CD4-positive, alpha-beta T cell treated with Interleukin-6 for 4 hours (primary cell): ENCODE measurements around the gene CTDNEP1.

Experiments used
- DNase-seq: peaks from one replicate; pipeline ENCODE4 v3.0.0-alpha.2; 2020; ENCODE audit warnings: mixed read lengths

Gene CTDNEP1

DNA sequence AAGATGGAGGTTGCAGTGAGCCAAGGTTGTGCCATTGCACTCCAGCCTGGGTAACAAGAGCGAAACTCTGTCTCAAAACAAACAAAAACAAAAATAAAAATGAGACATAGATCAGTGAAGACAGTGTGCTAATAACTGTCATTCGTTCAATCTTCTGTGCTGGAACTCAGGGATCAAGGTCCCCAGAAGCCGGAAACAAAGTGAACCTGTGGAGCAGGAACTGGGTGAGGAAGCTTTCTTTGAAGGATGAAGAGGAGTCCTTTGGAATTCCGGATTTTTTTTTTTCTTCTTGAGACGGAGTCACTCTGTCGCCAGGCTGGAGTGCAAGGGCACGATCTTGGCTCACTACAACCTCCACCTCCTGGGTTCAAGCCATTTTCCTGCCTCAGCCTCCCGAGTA, 27.9 kb upstream of the CTDNEP1 start:
- no peak for DNase-seq

DNA sequence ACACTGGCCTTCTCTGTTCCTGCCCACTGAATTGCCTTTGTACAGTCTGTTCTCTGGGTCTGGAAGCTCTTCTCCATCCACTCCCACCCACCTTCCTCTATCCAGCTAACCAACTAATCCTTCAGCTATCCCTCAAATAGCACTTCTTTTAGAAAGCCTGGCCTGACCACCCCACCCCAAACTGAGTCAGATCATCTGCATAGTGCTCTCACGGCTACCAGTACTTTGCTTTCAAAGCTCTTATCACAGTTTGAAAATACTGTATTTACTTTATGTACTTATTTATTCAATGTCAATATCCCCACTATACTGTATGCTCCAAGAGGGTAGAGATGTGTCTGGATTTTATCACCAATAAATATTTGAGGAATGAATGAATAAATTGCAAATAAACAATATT, 15.2 kb upstream of the CTDNEP1 start:
- no peak for DNase-seq

- no peak for DNase-seq
Measured at GRCh38 chr17:7263801-7264078, 12.2 kb upstream of the CTDNEP1 start.

DNA sequence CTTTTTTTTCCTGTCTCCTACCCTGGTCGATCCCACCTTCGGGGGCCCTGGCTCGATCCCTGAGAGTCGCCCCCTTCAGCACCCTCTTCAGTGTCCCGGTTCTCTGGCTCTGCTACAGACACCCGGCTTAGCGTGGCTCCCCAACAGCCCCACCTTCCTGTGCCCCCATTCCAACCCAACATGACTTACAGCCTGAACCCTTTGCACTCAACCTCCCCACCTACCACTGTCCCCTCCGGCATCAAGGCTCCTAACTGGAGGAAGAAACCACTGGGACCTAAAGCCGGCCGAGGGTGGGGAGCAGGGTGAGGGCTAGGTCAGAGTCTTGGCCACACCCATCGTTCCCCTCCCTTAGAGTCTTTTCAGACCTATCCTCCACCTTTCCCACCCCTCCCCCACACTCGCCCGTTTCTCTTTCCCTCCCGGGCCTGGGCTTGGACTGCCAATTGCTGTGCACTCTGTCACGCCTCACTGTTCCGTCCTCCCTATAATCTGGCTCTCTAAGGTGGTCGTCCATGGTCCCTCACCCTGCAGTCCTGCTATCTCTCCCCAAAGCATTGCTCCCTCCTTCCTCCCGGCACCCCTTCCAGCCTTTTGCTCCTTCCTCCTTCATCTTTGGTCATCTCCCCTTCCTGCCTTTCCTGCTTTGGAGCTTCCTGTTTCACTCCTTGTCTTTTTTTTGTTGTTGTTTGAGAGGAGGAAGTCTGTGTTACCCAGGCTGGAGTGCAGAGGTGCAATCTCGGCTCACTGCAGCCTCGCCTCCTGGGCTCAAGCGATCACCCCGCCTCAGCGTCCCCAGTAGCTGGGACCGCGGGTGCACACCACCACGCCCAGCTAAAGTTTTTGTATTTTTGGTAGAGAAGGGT, 11.6 kb upstream of the CTDNEP1 start:
- DNase-seq, result peak; percentile 23

GRCh38 chr17:7262192-7262934, 10.8 kb upstream of the CTDNEP1 start, which contains the start of gene CLDN7:
Gene CLDN7 (minus strand): TSS chr17:7262478. CDS start chr17:7262043, 435 bp downstream.
- peak; percentile 24 for DNase-seq

- peak; percentile 50 for DNase-seq
Measured at GRCh38 chr17:7261379-7262191, 10.1 kb upstream of the CTDNEP1 start.

- peak; percentile 56 for DNase-seq
Measured at GRCh38 chr17:7260651-7261378, 9.3 kb upstream of the CTDNEP1 start.

DNA sequence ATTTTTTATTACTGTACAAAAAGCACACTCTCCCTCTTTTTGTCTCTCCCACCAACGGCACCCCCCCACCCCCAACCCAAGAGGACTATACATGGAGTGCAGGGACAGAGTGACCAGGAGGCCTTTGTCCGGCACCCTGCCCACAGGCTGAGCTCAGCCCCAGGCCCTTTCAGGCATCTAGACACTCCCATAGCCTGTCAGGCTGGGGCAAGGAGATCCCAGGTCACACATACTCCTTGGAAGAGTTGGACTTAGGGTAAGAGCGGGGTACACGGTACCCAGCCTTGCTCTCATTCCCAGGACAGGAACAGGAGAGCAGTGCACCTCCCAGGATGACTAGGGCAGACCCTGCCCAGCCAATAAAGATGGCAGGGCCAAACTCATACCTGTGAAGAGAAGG, 8.6 kb upstream of the CTDNEP1 start:
- no peak for DNase-seq

- DNase-seq, result no peak
Measured at GRCh38 chr17:7259555-7259889, 8.0 kb upstream of the CTDNEP1 start.

DNA sequence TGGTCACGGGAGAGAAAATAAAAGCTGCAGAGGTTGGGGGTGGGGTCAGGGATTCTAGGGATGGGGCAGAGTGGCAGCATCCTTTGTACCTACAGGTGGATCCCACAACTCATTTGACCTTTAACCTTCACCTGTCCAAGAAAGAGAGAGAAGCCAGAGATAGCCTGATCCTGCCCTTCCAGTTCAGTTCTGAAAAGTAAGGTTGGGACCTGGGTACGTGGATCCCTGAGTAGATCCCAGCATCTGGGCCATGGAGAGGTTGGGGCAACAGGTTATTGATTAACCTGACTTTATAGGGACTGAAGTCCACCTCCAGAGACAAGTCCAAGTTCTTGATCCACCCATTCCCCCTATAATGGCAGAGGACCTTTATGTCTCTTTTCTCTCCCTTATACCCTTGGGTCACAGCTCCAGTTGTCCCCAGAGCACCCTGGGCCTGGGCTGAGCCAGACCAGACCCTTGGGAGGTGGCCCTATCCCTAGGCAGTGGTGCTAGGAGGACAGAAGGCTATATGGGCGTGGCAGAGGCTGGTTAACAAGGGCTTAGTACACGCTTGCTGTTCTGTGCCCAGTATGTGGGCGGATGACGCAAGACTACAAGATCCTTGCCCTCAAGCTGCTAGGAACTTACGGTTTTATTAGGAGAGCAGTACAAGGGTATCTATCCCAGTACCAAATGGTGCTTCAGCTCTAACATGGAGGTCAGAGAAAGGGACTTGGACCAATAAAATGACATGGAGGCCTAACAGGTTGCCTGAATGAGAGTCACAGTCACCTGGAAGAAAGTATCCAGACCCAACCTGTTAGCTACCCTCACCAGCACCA, 7.4 kb upstream of the CTDNEP1 start:
- DNase-seq, result no peak

GRCh38 chr17:7256766-7257456, 5.4 kb upstream of the CTDNEP1 start:
- no peak for DNase-seq

- no peak for DNase-seq
Measured at GRCh38 chr17:7254511-7254910, 3.0 kb upstream of the CTDNEP1 start.

DNA sequence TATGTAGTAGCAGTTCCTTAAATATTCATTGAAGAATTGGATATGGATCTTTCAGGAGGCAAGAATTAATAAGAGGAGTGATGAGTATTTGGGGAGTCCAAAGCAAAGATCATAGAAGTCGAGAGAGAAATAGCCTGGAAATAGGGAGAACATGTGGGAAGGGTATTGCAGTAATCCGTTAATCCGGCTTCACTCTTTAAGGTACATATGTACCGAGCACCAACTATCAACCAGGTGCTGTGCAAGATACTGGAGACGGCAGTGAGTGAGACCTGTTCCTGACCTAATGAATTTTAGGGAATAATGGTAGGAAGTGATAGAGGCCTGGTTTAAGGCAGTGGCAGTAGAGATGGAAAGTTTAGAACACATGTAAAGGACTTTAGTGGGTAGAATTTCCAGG, 1.5 kb upstream of the CTDNEP1 start:
- no peak for DNase-seq

GRCh38 chr17:7252176-7253043, 876 bp upstream of the CTDNEP1 start, which contains the start of gene ELP5:
Gene ELP5 (plus strand): TSS chr17:7252215. CDS start chr17:7252551, 336 bp downstream.
- DNase-seq, result peak; percentile 87

- DNase-seq, result no peak
Measured at GRCh38 chr17:7250695-7251627, 573 bp downstream of the CTDNEP1 start.

DNA sequence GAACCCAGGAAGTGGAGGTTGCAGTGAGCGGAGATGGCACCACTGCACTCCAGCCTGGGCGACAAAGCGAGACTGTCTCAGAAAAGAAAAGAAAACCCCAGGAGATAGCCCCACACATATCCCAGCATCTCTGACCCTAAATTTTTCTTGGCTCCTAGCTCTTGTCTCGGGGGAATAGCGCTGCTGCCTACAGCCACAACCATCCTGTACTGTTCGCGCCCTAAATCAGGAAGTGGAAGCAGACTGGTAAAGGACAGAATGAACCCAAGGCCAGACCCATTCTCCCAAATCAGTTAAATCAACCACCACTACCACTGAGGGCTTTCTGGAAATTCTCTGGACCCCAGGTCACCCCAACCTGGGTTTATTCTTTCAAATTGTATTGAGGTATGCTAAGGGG, 1.7 kb downstream of the CTDNEP1 start:
- no peak for DNase-seq

DNA sequence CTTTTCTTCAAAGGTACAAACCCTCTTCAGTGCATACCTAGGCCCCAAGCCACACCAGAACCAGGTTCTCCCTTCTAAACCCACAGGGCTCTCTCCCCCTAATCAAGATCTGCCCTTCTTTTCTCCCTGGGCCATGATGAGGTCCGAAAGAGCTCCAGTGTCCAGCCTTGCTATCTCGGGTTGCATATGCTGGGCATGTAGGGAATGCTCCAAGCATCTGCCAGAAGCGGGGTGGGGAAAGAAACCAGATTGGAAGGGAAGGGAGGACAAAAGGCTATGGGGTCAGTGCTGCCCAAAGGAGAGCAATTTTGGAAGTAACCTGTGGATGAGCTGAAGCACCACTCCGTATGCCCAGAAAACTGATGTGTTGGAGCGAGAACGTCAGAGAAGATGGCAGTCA, 2.3 kb downstream of the CTDNEP1 start:
- no peak for DNase-seq

DNA sequence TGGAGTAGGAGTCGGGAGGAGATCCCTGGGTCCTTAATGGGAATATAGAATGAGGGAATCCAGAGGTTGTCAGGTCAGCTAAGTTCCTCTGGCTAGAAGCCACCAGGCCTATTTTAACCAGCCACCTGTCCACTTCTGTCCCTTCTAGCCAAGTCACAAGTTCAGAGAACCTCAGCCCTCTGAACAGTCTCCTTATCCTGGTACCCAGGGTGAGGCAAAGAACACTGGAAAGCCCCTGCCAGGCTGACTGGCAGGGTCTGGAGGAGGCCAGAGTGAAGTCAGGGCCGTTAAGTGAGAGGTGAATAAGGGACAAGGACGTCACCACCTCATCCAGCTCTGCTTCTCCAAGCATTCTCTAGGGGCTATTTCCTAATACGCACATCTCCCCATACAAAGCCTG, 2.7 kb downstream of the CTDNEP1 start:
- no peak for DNase-seq

GRCh38 chr17:7246779-7247178, 4.8 kb downstream of the CTDNEP1 start:
- no peak for DNase-seq
